Stimulated activated CD4-positive, alpha-beta T cell treated with anti-CD3 and anti-CD28 coated beads, Interleukin-4, amount 100 ng/mL, for 24 hours (primary cell): ENCODE results near the gene POU2F1.

Experiments used
- DNase-seq: peaks from one replicate; pipeline ENCODE4 v3.0.0-alpha.2; 2020

Gene POU2F1

DNA sequence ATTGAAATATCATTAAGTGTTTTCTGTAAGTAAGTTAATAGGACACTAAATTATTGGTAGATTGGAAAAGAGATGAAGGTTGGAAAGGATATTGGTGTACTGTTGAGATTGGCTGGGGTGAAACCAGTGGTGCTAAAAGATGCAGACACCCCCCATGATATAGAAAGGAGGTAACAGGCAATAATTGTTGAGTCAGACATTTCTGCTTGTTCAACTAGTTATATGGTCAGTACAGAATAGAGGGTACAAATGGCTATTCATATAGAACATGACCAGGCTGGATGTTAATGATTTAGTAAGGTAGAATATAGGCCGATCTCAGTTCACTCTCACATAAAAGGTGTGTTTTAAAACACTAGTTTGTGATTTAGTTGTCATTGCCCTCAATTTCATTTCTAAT, 104.5 kb downstream of the POU2F1 start:
- DNase-seq: no peak

DNA sequence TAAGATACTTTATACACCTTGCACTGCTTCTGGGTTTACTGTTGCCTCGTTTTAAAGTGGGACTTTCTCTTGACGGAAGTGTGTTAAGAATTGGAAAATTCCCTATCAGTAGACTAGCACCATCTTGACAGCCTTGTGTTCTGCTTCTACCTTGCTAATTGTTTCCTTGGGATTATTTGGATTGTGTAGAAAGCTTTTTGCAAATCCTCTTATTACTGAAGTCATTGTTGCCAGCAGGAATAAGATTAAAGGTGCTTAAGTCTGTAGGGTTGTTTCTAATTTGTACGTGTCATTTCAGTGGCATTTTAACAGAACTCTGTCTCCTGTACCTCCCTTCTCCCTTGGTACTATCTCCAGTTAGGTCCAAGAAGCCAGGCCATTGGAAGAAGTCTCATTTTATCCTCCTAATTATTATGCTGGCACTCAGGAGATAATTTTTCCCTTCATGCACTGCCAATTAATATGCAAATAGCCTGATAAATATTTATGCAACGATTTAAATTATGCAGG, 107.7 kb downstream of the POU2F1 start:
- no peak for DNase-seq

DNA sequence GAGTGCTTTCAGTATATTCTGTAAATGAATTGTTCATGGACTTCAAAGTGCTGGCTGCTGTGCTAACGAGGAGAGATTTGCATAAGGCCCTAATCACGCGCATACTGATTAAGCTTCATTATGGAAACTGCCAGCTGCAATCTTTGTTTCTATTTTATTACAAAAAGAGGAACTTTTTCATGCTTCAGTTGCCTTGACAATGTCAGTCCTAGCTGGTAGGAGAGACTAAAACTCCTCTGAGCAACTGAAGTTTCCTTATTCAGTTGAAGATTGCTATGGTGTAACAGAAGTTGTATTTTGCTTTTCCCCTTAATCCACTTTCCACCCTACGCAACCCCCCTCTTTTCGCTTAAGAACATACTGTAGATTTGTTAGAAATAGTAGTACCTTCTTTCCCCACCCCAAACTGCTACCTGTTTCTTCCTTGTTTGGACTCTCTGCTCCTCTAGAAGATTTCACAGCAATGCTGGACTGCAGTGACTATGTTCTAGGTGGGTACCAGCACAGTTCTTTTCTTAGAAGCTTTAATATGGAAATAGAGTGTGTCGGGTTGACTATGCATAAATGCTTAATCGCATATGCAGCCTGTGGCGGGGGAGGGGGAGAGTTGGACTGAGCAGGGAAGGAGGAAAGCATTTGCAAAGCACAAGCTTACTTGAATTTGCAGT, 108.3 kb downstream of the POU2F1 start:
- no peak for DNase-seq

DNA sequence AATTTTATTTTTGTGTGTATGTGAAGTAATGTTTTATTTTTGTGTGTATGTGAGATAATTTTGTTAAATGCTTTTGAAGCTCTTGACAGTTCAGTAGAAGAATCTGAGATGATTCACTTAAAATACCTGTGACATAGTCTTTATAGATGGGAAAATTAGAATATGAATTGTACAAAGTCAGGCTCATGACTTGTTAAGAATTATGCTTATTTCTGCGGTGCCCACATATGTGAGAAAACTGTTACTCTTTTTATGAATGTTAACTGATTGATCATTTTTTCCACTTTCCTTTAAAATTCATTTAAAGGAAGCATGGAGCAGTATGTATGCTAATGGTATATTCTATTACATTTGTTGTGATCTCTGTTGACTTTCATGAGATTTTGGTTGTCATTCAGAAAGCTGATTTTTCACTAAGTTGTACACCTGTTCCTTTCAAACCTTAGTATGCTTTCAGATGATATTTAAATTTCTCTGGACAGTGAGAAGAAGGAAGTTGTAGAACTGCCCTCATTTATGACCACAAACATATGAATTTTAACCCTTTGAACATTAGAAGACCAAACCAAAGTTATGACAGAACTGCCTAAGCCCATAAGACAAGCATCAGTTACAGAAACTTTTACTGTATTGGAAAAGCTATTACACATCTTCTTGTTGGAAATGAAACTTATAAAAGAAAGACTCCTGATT, 110.1 kb downstream of the POU2F1 start:
- DNase-seq: no peak

DNA sequence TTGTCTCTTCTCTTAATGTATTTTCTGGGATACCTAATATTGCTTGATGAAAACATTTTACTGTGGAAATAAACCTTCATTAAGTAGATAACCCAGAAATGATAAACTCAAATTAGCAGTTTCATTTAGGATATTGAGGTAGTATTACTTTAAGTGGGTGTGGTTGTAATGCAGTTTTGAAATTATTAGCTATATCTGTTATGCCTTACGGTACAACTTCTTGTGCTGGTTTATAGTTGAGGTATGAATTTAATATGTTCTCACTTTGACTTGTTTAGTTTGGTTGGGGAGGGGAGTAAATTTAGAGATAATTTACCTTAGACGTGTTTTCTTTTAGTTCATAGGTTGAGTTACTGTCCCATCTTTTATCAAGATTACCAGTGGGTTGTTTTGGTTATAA, 111.0 kb downstream of the POU2F1 start:
- no peak for DNase-seq

DNA sequence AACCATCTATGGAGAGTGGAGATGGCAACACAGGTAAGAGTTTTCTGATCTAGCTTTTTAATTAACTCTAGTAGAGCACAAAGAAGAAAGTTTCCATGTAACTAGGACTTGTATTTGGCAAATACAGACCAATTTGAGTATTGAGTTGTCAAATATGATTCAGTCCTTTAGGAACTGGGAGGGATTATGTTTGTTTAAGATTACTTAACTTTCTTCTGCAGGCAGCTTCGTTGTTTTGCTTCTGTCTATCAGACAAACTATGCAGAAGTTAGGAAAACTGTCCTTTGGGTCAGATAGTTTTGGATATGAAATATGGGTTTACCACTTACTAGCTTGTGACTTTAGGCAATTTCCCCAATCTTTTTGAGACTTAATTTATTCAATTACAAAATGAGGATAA, 111.8 kb downstream of the POU2F1 start:
- DNase-seq: no peak

DNA sequence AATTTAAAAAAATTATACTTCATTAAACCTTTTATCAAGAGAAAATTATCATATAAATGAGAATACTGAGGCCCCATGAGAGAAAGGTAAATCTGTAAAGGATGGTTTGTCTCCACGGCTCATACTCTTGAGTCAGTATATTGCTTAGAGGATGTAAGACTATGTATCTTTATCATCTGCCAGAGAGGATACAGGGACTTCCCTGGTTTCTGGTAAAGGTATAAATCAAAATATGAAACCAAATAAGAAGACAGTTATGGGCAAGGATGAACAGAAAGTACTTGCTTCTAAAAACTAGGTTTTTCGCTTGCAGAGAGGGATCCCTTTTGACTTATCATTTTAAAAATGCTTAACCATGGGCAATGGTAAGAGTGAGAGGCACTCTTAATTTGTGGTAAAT, 112.4 kb downstream of the POU2F1 start:
- no peak for DNase-seq

DNA sequence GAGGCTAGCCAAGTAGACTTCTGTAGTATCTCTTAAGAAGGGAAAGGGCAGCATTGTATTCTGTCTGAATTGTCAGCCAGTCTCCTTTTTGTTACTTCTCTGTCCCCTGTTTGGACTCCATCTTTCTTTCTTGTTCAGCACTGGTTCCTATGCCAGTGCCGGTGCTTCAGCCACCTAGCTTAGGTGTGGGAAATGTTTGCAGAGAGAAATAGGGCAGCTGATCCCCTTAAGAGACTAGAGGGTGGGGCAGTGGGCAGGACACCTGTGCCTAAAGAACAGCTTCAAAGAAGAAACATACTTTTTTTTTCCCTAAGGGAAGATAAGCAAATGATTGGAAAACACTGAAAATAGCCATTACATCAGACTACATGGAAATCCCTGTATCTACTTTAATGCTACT, 113.0 kb downstream of the POU2F1 start:
- DNase-seq: no peak

DNA sequence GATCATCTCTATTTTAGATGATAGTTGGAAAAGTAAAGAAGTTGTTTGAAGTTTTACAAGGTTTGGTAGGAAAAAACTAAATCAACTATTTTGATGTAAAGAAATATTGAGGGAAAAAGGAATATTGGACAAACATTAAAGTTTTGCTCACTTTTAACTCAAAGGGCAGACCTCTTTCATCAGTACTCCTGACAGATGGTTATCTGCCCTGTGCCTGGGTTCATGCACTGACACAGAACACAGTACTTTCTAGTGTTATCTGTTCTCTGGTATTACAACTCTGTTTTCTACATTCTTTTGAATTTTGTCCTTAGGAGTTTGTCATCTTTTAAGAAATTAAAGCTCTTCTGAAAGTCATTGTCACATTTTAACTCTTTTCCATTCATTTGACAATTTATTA, 118.7 kb downstream of the POU2F1 start:
- no peak for DNase-seq

DNA sequence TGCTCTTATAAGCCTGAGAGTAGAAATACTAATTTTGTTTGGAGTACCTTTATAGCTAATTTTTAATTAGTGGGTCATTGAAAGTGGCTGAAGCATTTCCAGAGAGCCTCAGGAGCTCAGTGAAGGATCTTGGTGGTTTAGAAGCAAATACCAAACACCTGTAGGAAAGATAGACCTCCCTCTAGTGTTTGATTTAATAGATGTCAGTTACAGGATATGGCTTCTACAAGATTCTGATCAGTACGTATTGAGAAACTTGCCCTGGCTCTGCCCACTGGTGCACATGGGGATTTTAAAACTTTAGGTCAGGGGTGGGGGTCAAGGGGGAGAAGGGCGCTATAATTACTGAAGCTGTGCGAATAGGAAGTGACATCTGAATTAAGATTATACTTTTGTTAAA, 122.2 kb downstream of the POU2F1 start:
- no peak for DNase-seq

DNA sequence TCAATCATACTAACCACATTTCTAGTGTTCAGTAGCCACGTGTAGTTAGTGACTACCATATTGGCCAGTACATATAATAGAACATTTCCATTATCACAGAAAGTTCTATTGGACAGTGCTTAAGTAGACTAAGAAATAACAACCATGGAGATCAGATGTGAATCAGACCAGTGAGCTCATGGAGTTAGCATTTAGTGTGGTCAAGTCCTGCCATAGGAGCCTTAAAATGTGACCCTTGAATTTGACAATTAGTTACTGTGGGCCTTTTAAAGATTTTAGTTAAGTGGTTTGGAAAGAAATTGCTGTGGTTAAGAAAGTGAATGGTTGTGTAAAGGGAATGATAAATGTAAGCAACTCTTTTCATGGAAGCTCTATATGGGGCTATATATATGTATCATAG, 123.4 kb downstream of the POU2F1 start:
- no peak for DNase-seq

DNA sequence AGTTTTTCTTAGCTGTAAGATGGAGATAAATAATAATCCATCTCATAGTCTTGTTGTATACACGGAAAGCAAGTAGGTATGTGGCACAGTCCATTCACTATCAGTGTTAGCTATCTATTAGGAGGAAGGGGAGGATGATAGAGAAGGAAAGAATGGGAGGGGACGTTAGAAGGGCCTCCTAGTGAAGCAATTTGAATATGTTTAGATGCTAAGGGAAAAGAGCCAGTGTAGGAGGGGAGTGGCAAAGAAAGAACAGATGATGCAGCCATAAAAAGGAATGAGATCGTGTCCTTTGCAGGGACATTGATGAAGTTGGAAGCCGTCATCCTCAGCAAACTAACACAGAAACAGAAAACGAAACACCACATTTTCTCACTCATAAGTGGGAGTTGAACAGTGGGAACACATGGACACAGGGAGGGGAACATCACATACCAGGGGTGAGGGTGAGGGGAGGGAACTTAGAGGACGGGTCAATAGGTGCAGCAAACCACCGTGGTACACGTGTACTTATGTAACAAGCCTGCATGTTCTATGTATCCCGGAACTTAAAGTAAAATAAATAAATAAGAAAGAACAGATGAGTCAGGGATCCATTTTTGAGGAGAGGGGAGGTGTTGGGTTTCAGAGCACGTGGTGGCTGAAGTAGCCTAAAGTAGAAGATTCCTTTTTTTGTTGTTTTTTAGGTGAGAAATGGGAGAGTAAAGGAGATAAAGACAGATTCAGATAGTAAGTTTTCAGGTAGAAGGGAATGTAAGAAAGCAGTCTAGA, 124.1 kb downstream of the POU2F1 start:
- no peak for DNase-seq

DNA sequence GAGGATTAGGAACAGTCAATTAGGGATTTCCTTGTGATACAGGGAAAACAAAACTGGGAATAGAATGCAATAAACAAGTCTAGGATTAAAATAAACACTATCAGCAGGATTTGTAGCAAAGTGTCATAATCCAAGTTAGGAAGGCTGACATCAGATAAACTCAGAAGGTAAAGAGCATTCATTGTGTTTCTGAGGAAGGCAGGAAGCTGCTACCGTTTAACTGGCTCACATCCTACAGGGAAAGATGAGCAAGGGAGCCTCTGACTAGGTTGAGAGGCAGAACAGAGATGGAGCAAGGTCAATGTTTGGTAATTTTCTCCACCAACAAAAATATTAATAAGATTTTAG, 124.7 kb downstream of the POU2F1 start:
- DNase-seq: no peak

DNA sequence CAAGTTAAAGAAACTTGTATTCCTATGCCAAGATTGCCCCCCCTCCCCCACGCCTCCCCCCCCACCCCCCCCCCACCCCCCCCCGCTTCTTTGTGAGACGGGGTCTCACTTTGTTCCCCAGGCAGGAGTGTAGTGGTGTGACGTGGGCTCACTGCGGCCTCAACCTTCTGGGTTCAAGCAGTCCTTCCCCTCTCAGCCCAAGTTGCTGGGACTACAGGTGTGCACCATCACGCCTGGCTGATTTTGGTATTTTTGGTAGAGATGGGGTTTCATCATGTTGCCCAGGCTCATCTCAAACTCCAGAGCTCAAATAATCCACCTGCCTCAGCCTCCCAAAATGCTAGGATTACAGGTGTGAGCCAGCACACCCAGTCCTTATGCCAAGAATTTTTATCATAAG, 136.6 kb downstream of the POU2F1 start:
- DNase-seq: no peak

DNA sequence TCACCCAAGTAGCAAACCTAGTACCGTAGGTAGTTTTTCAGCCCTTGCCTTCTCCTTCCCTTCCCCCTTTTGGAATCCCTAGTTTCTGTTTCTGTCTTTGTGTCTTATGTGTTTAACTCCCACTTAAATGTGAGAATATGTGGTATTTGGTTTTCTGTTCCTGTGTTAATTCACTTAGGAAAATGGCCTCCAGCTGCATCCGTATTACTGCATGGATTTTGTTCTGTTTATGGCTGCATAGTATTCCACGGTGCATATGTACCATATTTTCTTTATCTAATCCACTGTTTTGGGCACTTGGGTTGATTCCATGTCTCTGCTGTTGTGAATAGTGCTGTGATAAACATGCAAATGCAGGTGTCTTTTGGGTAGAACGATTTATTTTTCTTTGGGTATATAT, 138.6 kb downstream of the POU2F1 start:
- DNase-seq: no peak

DNA sequence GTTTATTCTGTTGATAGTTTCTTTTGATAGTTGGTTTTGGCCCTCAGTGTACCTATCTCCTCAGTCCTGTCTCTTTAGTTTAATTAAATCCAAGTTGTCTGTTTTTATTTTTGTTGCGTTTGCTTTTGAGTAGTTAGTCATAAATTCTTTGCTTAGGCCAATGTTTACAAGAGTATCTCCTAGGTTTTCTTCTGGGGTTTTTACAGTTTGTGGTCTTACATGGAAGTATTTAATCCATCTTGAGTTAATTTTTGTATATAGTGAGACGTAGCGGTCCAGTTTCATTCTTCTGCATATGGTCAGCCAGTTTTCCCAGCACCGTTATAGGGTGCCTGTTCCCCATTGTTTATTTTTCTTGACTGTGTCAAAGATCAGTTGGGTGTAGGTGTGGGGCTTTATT, 139.4 kb downstream of the POU2F1 start:
- DNase-seq: no peak

DNA sequence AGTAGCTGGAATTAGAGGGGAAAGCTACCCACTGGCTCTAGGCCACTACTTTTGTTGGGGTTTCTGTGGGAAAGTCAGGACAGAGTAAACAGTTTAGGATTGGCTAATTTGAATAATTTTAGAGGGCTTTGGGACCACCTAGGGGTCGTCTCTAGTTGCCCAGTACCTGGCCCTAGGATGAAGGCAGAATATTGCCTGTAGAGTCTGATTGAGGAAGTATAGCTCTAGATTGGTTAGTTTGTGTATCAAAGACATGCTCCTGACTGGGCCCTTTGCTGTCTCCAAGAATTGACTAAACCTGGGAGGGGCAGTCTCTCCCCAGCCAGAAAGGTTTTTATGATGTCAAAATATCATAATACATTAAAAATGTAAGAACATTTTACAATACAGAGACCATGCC, 142.0 kb downstream of the POU2F1 start:
- no peak for DNase-seq

DNA sequence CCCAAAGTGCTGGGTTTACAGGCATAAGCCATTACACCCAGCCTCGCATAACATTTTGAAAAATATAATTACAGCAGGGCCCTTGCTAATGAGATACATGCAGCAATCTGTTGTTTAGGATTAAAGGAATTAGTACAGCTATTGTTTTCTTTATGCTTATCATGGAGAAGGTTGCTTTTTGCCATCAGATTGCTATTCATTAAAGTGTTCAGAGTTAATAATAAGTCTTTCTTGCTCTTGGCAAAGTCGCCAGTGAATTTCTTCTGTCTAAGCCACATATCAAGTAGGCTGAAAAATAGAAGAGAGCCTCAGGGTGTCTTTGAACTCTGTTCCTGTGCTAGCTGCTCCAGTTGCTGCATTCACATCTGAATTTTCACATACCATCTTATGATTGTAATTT, 144.1 kb downstream of the POU2F1 start:
- DNase-seq: no peak

DNA sequence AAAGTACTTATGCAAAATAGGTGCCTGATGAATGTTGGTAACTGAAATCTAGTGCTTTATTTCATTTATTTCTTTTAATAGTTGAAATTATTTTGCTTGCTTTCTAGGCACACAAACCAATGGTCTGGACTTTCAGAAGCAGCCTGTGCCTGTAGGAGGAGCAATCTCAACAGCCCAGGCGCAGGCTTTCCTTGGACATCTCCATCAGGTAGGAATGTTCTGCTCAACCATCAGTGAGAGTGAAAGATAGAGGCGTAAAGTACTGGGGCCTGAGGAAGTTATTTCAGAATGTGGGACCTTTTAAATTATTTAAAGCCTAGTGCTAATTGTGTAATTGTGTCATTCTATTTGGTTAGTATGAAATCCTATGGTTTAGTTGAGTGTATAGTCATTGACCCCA, 144.7 kb downstream of the POU2F1 start:
- DNase-seq: no peak

DNA sequence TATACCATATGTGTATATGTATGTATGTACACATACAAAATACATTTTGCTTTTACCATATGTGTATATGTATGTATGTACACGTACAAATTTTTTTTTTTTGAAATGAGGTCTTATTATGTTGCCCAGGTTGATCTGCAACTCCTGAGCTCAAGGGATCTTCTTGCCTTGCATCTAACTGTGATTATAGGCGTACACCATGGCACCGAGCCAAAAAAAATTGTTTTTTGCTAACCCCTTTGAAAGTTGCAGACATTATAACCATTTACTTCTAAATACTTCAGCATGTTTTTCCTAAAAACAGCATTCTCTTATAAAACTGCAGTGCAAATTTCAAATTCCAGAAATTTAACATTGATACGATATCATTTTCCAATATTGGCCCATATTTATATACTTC, 147.0 kb downstream of the POU2F1 start:
- no peak for DNase-seq

DNA sequence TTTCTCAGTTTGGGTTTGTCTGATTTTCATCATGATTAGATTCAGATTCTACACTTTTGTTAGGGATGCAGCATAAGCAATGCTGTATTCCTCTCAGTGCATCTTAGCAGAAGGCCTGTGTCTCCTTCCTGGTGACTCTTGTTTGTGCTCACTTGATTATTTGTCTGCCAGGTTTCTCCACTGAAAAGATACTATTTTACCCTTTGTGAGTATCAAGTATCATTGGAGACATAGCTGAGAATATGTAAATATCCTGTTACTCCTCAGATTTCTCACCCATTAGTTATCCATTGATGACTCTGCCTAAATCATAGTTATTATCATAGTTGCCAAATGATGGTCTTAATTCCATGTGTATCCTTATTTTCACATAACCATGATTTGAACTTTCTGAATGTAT, 148.5 kb downstream of the POU2F1 start:
- DNase-seq: no peak

DNA sequence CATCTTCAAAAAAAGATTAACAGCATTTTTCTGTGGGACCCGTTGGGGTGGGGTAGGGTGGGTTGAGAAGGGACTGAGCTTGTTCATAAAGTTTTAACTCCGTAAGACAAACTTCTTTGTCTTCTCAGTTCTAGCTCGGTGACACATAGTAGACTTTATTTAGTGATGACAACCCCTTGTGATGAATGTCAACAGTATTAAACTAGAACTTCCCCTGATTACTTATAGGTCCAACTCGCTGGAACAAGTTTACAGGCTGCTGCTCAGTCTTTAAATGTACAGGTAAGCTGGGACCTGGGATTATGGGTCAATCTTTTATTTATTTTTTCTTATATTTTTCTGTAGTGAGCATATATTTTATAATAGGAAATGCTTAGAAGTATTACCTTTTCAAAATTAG, 149.2 kb downstream of the POU2F1 start:
- no peak for DNase-seq

DNA sequence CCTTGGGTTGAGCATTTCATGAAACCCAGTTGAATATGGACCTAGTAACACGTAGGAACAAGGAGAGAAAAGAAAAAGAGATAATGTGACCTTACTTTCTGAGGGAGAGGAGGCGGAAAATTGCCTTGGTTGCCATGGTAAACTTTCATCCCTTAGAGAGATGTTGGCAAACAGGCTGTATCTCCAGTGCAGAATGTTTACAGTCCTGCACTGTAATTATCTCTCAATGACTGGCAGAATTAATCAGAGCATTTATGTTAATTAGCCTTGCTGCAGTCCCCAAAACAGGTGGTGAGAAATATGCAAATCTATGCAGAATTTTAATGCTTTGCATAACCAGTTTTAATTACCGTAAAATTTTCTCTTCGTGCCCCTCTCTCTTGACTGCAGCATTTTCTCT, 150.3 kb downstream of the POU2F1 start:
- no peak for DNase-seq

DNA sequence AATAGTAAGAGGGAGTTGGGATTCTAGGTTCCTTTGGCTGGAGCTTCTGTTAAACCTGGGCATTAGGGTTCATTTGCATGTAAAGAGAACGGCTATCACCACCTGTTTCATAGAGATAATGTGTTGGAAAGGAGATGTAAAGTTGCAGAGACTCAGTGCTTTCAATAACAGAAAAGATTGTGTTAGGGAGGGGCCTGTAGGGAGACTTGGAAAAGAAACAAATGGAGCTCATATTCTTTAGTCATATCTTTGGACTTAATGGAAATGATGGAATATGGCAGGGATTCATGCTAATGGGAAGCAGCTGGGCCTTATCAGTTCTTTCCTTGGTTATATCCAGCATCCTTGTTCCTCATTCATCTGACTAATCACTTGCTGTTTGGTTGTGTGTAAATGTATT, 152.7 kb downstream of the POU2F1 start:
- DNase-seq: no peak
